HepG2 (cell line): ENCODE data around the gene BSG. TPM values are rescaled to one million over a fixed set of nuclear protein-coding genes. Genes with fewer than 3 reads are reported as not detected.

Source experiments
- BCL6 ChIP-seq: IDR thresholded peaks from 2 replicates; pipeline ENCODE4 v1.6.1; 2016; ENCODE audit warnings: missing genetic modification reagents, missing compliant biosample characterization
- HMG20A ChIP-seq: IDR thresholded peaks from 2 replicates; pipeline ENCODE4 v1.6.1; 2016; ENCODE audit warnings: borderline replicate concordance
- HOXA5 ChIP-seq: sonication (generic); formaldehyde crosslinking; IDR thresholded peaks from 2 replicates; pipeline ENCODE4 v1.4.0; 2020; ENCODE audit warnings: missing genetic modification reagents
- HOXD1 ChIP-seq: sonication (generic); formaldehyde crosslinking; IDR thresholded peaks from 2 replicates; pipeline ENCODE4 v1.5.0; 2020; ENCODE audit warnings: missing genetic modification reagents
- KMT2B ChIP-seq: IDR thresholded peaks from 2 replicates; pipeline ENCODE4 v1.6.1; 2016; ENCODE audit warnings: missing genetic modification reagents, missing compliant biosample characterization
- NCOA2 ChIP-seq: sonication (generic); formaldehyde crosslinking; IDR thresholded peaks from 2 replicates; pipeline ENCODE4 v1.8.0; 2022; ENCODE audit warnings: inconsistent platforms
- NCOR1 ChIP-seq: fragments of 200-600 bp; sonication (generic); IDR thresholded peaks from 2 replicates; pipeline ENCODE4 v1.7.0; 2017; ENCODE audit warnings: antibody characterized with exemption, low read length, borderline replicate concordance
- NFATC3 ChIP-seq: sonication (generic); formaldehyde crosslinking; IDR thresholded peaks from 2 replicates; pipeline ENCODE4 v1.5.1; 2020; ENCODE audit warnings: mild to moderate bottlenecking, missing genetic modification reagents
- NFKBIZ ChIP-seq: IDR thresholded peaks from 2 replicates; pipeline ENCODE4 v1.6.1; 2018; ENCODE audit warnings: missing genetic modification reagents, missing compliant biosample characterization
- PHF21A ChIP-seq: sonication (generic); formaldehyde crosslinking; IDR thresholded peaks from 2 replicates; pipeline ENCODE4 v1.5.0; 2020; ENCODE audit warnings: mild to moderate bottlenecking, missing genetic modification reagents
- SCMH1 ChIP-seq: sonication (generic); formaldehyde crosslinking; IDR thresholded peaks from 2 replicates; pipeline ENCODE4 v1.9.0; 2021; ENCODE audit warnings: missing genetic modification reagents, mild to moderate bottlenecking, borderline replicate concordance
- SIN3A ChIP-seq: IDR thresholded peaks from 2 replicates; pipeline ENCODE4 v1.6.1; 2011; ENCODE audit warnings: low read depth, mild to moderate bottlenecking, control low read depth, low read length, borderline replicate concordance
- SP140L ChIP-seq: sonication (generic); formaldehyde crosslinking; IDR thresholded peaks from 2 replicates; pipeline ENCODE4 v1.4.0; 2020; ENCODE audit warnings: missing genetic modification reagents, borderline replicate concordance
- ZNF263 ChIP-seq: sonication (generic); formaldehyde crosslinking; IDR thresholded peaks from 2 replicates; pipeline ENCODE4 v1.4.0; 2020; ENCODE audit warnings: missing genetic modification reagents
- ZNF282 ChIP-seq: fragments of 450-650 bp; IDR thresholded peaks from 2 replicates; pipeline ENCODE4 v1.6.1; 2018; ENCODE audit not compliant: partially characterized antibody
- ZNF441 ChIP-seq: sonication (generic); formaldehyde crosslinking; IDR thresholded peaks from 2 replicates; pipeline ENCODE4 v1.7.0; 2021; ENCODE audit warnings: missing genetic modification reagents, borderline replicate concordance
- ZNF660 ChIP-seq: sonication (generic); formaldehyde crosslinking; IDR thresholded peaks from 2 replicates; pipeline ENCODE4 v1.5.1; 2020; ENCODE audit warnings: mild to moderate bottlenecking, low read depth, missing genetic modification reagents, borderline replicate concordance
- polyA plus RNA-seq, 8 experiments: library from polyadenylated mRNA; depleted of rRNA in 3 of 8; stranded (reverse) in 7 of 8; unstranded in 1 of 8; fragments of >200 nt; fragmentation: Illumina TruSeq in 4 of 8; extraction: Trizol in 4 of 8; gene quantifications; 2 replicates each; pipeline versions ENCODE4 v1.2.1 to v1.2.3, GENCODE V29; 2011 to 2016; ENCODE audit warnings: low read depth in 4 of 8, missing spikeins in 1 of 8, mixed read lengths in 1 of 8; ENCODE audit not compliant: insufficient read depth in 1 of 8
- total RNA-seq, 5 experiments: library from RNA; depleted of rRNA; stranded (reverse); fragments of >200 nt; fragmentation: Illumina TruSeq; extraction: Trizol; gene quantifications; 2 replicates each; pipeline ENCODE4 v1.2.3, GENCODE V29; 2016; ENCODE audit warnings: low read depth in 1 of 5
- TF ChIP-seq, protein P1 (sequence below): sonication (generic); formaldehyde crosslinking; IDR thresholded peaks from 2 replicates; pipeline ENCODE4 v1.5.1; 2020; ENCODE audit warnings: missing genetic modification reagents, mild to moderate bottlenecking, borderline replicate concordance
- TF ChIP-seq, protein P2 (sequence below): sonication (generic); formaldehyde crosslinking; IDR thresholded peaks from 2 replicates; pipeline ENCODE4 v1.5.1; 2020; ENCODE audit warnings: missing genetic modification reagents, mild to moderate bottlenecking, borderline replicate concordance
- TF ChIP-seq, protein P3 (sequence below): sonication (generic); formaldehyde crosslinking; conservative IDR thresholded peaks from 2 replicates; pipeline ENCODE4 v1.4.0; 2020; ENCODE audit warnings: missing genetic modification reagents
- TF ChIP-seq, protein P4 (sequence below), 2 experiments: sonication (generic) in 1 of 2; formaldehyde crosslinking in 1 of 2; IDR thresholded peaks; 2 replicates each; pipeline versions ENCODE4 v1.4.0 to v1.6.1; 2018 to 2020; ENCODE audit warnings: missing genetic modification reagents in 2 of 2, borderline replicate concordance in 1 of 2, low read depth in 1 of 2, mild to moderate bottlenecking in 1 of 2, missing biosample characterization in 1 of 2

BSG gene
- total and polyA plus RNA-seq, 2 of the 13 experiments (the other 11 are each of a cell fraction or from before 2014, with no cell fraction given): 309 to 754 TPM

DNA sequence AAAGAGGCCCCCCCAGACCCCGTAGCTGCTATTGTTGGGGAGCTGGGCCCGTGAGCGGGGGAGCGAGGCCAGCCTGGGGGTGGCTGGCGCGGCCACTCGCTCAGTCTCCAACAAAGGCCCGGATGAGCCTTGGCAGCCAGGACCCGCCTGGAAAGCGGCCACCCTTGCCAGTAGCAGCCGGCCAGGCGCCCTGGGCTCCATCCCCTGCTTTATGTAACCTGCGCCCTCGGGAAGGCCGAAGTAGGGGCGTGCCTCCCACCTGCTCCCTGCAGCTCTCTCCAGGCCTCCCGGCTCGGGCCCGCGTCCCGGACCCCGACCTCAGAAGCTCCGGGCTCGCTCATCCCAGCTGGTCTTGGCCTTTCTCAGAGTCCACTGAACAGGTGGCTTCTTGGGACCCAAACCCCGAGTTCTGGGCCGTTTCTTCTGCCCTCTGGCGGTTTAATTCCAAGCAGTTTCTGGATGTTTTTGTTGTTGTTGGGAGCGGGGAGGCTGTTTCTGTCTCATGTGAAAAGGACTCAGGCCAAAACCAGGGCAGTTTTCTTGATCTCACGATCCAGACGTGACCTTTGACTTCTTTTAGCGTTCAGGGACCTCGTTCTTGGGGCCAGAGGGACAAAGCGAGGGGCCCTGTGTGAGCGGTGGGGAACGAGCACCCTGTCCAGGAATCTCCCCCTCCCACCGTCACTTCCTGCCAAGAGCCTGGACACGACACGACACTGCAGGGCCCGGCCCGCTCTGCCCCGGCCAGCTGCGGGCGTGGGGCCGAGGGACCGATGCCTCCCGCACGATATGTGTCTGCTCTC, 39.6 kb upstream of the BSG start (continued):
- TF ChIP-seq, protein P1, sequence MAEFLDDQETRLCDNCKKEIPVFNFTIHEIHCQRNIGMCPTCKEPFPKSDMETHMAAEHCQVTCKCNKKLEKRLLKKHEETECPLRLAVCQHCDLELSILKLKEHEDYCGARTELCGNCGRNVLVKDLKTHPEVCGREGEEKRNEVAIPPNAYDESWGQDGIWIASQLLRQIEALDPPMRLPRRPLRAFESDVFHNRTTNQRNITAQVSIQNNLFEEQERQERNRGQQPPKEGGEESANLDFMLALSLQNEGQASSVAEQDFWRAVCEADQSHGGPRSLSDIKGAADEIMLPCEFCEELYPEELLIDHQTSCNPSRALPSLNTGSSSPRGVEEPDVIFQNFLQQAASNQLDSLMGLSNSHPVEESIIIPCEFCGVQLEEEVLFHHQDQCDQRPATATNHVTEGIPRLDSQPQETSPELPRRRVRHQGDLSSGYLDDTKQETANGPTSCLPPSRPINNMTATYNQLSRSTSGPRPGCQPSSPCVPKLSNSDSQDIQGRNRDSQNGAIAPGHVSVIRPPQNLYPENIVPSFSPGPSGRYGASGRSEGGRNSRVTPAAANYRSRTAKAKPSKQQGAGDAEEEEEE (CRISPR knock-in tag): no peak
- TF ChIP-seq SP140L (CRISPR knock-in tag): no peak
- TF ChIP-seq HMG20A (CRISPR knock-in tag): peak; percentile 12; the same call in 1 of the 2 replicates
- no peak for TF ChIP-seq ZNF263 (CRISPR knock-in tag)
- TF ChIP-seq ZNF282: no peak
- TF ChIP-seq, protein P2, sequence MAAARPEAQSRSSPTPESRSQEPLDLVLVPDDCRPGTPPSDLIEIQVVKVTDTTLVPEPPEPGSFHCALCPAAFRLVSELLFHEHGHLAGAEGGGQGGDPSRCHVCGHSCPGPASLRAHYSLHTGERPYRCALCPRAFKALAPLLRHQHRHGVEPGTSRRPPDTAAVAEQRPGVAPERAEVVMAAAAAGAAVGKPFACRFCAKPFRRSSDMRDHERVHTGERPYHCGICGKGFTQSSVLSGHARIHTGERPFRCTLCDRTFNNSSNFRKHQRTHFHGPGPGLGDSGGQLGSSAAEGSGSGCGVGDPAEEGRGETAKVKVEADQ: 0 out of 2 replicates have a peak, but pooled peaks have one; percentile 40
- no peak for TF ChIP-seq NCOA2 (CRISPR knock-in tag)
- peak; percentile 56; the same call in 1 of the 2 replicates for TF ChIP-seq PHF21A (CRISPR knock-in tag)
- TF ChIP-seq, protein P3, sequence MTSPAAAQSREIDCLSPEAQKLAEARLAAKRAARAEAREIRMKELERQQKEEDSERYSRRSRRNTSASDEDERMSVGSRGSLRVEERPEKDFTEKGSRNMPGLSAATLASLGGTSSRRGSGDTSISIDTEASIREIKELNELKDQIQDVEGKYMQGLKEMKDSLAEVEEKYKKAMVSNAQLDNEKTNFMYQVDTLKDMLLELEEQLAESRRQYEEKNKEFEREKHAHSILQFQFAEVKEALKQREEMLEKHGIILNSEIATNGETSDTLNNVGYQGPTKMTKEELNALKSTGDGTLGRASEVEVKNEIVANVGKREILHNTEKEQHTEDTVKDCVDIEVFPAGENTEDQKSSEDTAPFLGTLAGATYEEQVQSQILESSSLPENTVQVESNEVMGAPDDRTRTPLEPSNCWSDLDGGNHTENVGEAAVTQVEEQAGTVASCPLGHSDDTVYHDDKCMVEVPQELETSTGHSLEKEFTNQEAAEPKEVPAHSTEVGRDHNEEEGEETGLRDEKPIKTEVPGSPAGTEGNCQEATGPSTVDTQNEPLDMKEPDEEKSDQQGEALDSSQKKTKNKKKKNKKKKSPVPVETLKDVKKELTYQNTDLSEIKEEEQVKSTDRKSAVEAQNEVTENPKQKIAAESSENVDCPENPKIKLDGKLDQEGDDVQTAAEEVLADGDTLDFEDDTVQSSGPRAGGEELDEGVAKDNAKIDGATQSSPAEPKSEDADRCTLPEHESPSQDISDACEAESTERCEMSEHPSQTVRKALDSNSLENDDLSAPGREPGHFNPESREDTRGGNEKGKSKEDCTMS (CRISPR knock-in tag): no peak
- peak; percentile 24; the same call in 1 of the 2 replicates for TF ChIP-seq HOXA5 (CRISPR knock-in tag)
- TF ChIP-seq ZNF660 (CRISPR knock-in tag): no peak
- TF ChIP-seq ZNF441 (CRISPR knock-in tag): no peak
- TF ChIP-seq, protein P4, sequence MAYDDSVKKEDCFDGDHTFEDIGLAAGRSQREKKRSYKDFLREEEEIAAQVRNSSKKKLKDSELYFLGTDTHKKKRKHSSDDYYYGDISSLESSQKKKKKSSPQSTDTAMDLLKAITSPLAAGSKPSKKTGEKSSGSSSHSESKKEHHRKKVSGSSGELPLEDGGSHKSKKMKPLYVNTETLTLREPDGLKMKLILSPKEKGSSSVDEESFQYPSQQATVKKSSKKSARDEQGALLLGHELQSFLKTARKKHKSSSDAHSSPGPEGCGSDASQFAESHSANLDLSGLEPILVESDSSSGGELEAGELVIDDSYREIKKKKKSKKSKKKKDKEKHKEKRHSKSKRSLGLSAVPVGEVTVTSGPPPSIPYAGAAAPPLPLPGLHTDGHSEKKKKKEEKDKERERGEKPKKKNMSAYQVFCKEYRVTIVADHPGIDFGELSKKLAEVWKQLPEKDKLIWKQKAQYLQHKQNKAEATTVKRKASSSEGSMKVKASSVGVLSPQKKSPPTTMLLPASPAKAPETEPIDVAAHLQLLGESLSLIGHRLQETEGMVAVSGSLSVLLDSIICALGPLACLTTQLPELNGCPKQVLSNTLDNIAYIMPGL (CRISPR knock-in tag; IDR thresholded peaks at IDR 0.05; ENCODE audit: borderline replicate concordance in 1 of 2, low read depth in 1 of 2): peak; percentile 53 to 80; a peak in 2 of 4 replicates
- no peak for TF ChIP-seq NFKBIZ (CRISPR knock-in tag)
- no peak for TF ChIP-seq KMT2B (CRISPR knock-in tag)
- TF ChIP-seq NFATC3: no peak
- TF ChIP-seq BCL6: peak; percentile 90
- TF ChIP-seq SCMH1 (CRISPR knock-in tag): no peak
- TF ChIP-seq SIN3A: 0 out of 2 replicates have a peak, but pooled peaks have one; percentile 59
- 0 out of 2 replicates have a peak, but pooled peaks have one; percentile 5 for TF ChIP-seq HOXD1 (CRISPR knock-in tag)
- no peak for TF ChIP-seq NCOR1
